Uterus (tissue), 4 donors: Measurements from ENCODE around the gene CBLB. TPM values are rescaled to one million over a fixed set of nuclear protein-coding genes. Genes with fewer than 3 reads are reported as not detected.

ENCODE experiments used
- DNase-seq, 2 donors: peaks; one replicate each; pipeline ENCODE4 v3.0.0-alpha.2; 2019 to 2020
- H3K27ac ChIP-seq, 2 donors: fragments of 200-600 bp; sonication (generic); 1 replicate in 1 of 2; 2 replicates in 1 of 2; pipeline ENCODE4 v1.5.1; 2016 to 2018
- H3K27me3 ChIP-seq, 2 donors: fragments of 200-600 bp; sonication (generic); one replicate each; pipeline ENCODE4 v1.5.1; 2018 to 2019; ENCODE audit warnings: control low read depth in 1 of 2
- H3K36me3 ChIP-seq, 2 donors: fragments of 200-600 bp; sonication (generic); one replicate each; pipeline ENCODE4 v1.5.1; 2019; ENCODE audit warnings: control low read depth in 1 of 2
- H3K4me1 ChIP-seq, 2 donors: fragments of 200-600 bp; sonication (generic); one replicate each; pipeline ENCODE4 v1.5.1; 2018 to 2019; ENCODE audit warnings: control low read depth in 1 of 2
- H3K4me3 ChIP-seq, 2 donors: fragments of 200-600 bp; sonication (generic); 1 replicate in 1 of 2; 2 replicates in 1 of 2; pipeline ENCODE4 v1.5.1; 2018 to 2019; ENCODE audit warnings: mild to moderate bottlenecking in 1 of 2
- H3K9me3 ChIP-seq, 2 donors: fragments of 200-600 bp; sonication (generic); one replicate each; pipeline ENCODE4 v1.5.1; 2019; ENCODE audit warnings: control low read depth in 1 of 2
- CTCF ChIP-seq, 4 experiments: fragments of 200-600 bp in 2 of 4; fragments of 450-650 bp in 2 of 4; sonication (generic) in 2 of 4; IDR thresholded peaks; one replicate each; pipeline ENCODE4 v1.5.1; 2016 to 2019; ENCODE audit warnings: antibody characterized with exemption in 4 of 4, mild to moderate bottlenecking in 2 of 4, moderate library complexity in 1 of 4
- POLR2A ChIP-seq, 2 donors: fragments of 450-650 bp; IDR thresholded peaks; one replicate each; pipeline ENCODE4 v1.6.1; 2016; ENCODE audit warnings: antibody characterized with exemption in 2 of 2, mild to moderate bottlenecking in 1 of 2, moderate library complexity in 1 of 2
- intact Hi-C: fragments of 100-400 bp; cut with DNase I; formaldehyde crosslinking; loops from one replicate; pipeline ENCODE4 v1.15.1; 2023; ENCODE audit warnings: low total_unique reads
- total RNA-seq, 4 donors: library from RNA; depleted of rRNA in 3 of 4; stranded (reverse); fragments of >200 nt in 3 of 4; gene quantifications; one replicate each; pipeline versions ENCODE4 v1.1.0 to v1.2.4, GENCODE V29; 2014 to 2023
- donor health status: DM: yes; HTN: yes; CAD: no.

The CBLB gene
- total RNA-seq, 4 donors from 2014 or later, result 26.1 to 86.2 (median 44.5) TPM

- no peaks in the 10 kb centered on the region for H3K36me3 ChIP-seq
- no peaks in the 10 kb centered on the region for H3K27me3 ChIP-seq
- no peaks in the 10 kb centered on the region for H3K9me3 ChIP-seq
- no peak overlapping the region for H3K27ac ChIP-seq
- TF ChIP-seq CTCF (IDR thresholded peaks at IDR 0.05) (no peak), POLR2A (IDR thresholded peaks at IDR 0.05) (no peak)
- intact Hi-C loops, result no loop called here
- DNase-seq, result no peak
- no peaks in the 10 kb centered on the region for H3K4me1 ChIP-seq
- H3K4me3 ChIP-seq, result no peak overlapping the region
These were observed 215.6 kb downstream of the CBLB start for GRCh38 chr3:105653166-105653565.

GRCh38 chr3:105649480-105649879 is 219.3 kb downstream of the CBLB start:
- H3K36me3 ChIP-seq, result no peaks in the 10 kb centered on the region
- H3K9me3 ChIP-seq, result no peaks in the 10 kb centered on the region
- H3K4me3 ChIP-seq, result no peak overlapping the region
- no peaks in the 10 kb centered on the region for H3K4me1 ChIP-seq
- DNase-seq, result no peak
- H3K27ac ChIP-seq, result no peak overlapping the region
- no peak for TF ChIP-seq POLR2A (IDR thresholded peaks at IDR 0.05)
- TF ChIP-seq CTCF (IDR thresholded peaks at IDR 0.05), result no peak
- intact Hi-C loops, result no loop called here
- H3K27me3 ChIP-seq, result no peaks in the 10 kb centered on the region

GRCh38 chr3:105647047-105647446 is 221.8 kb downstream of the CBLB start:
- DNase-seq, result no peak
- TF ChIP-seq CTCF (IDR thresholded peaks at IDR 0.05), result no peak
- TF ChIP-seq POLR2A (IDR thresholded peaks at IDR 0.05), result no peak

GRCh38 chr3:105639131-105639530 is 229.7 kb downstream of the CBLB start:
- Histone ChIP-seq H3K27me3 (no peaks in the 10 kb centered on the region), H3K4me1 (no peaks in the 10 kb centered on the region), H3K36me3 (no peaks in the 10 kb centered on the region), H3K9me3 (no peaks in the 10 kb centered on the region), H3K4me3 (no peak overlapping the region), H3K27ac (no peak overlapping the region)
- intact Hi-C loops, result no loop called here
- TF ChIP-seq CTCF (IDR thresholded peaks at IDR 0.05), result no peak
- no peak for TF ChIP-seq POLR2A (IDR thresholded peaks at IDR 0.05)
- no peak for DNase-seq

More at GRCh38 chr3:105647047-105647446, 221.8 kb downstream of the CBLB start:
- Histone ChIP-seq H3K27ac (no peak overlapping the region), H3K4me3 (no peak overlapping the region), H3K4me1 (no peaks in the 10 kb centered on the region), H3K27me3 (no peaks in the 10 kb centered on the region), H3K9me3 (no peaks in the 10 kb centered on the region), H3K36me3 (no peaks in the 10 kb centered on the region)
- intact Hi-C loops, result no loop called here

- no peaks in the 10 kb centered on the region for H3K9me3 ChIP-seq
- no peak for DNase-seq
- H3K4me3 ChIP-seq, result no peak overlapping the region
- TF ChIP-seq POLR2A (IDR thresholded peaks at IDR 0.05) (no peak), CTCF (IDR thresholded peaks at IDR 0.05) (no peak)
- no peaks in the 10 kb centered on the region for H3K27me3 ChIP-seq
- H3K4me1 ChIP-seq, result no peaks in the 10 kb centered on the region
- no peak overlapping the region for H3K27ac ChIP-seq
- intact Hi-C loops, result no loop called here
- H3K36me3 ChIP-seq, result no peaks in the 10 kb centered on the region
These were observed 234.1 kb downstream of the CBLB start for GRCh38 chr3:105634708-105635107.
